SH-SY5Y (cell line): ENCODE data around the gene KLHL8.

Experiments
- GATA2 ChIP-seq: IDR thresholded peaks from 2 replicates; pipeline ENCODE4 v1.6.1; 2011; ENCODE audit warnings: mild to moderate bottlenecking, low read depth, low read length
- GATA3 ChIP-seq: IDR thresholded peaks from 2 replicates; pipeline ENCODE4 v1.6.1; 2011; ENCODE audit warnings: low read depth, mild to moderate bottlenecking, low read length, moderate library complexity

Gene KLHL8

DNA sequence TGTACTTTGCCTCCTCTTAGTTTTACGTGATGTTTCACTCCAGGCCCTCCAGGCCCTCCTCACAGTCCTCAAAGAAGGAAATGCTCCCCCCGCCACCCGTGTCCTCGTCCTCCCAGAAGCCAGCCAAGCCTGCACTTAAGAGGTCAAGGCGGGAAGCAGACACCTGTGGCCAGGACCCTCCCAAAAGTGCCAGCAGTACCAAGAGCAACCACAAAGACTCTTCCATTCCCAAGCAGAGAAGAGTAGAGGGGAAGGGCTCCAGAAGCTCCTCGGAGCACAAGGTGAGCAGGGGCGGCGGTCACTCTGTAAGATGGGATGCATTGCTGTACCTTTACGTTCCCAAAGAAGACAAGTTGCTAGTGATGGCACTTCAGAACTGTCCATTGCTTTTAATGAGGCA, 94.4 kb downstream of the KLHL8 start:
- TF ChIP-seq GATA3 (no peak), GATA2 (no peak)

DNA sequence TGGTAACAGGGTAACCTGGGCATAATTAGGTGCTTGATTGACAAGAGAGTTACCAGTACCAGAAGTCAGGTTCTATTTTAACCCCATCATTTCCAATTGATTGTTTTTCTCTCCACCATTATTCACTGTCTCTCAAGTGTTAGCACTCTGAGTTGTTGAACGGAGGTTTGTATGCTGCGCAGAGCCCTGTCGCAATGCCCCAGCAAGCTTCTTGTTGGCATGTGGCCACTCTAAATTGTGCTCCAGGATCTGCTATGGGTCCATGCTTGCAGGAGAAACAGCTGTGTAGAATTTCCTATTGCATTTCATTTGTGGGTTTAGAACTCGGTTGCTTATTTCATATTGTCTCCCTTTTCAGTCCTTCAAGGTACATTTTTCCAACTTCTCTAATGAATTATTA, 98.2 kb downstream of the KLHL8 start:
- TF ChIP-seq GATA3 (no peak), GATA2 (no peak)

DNA sequence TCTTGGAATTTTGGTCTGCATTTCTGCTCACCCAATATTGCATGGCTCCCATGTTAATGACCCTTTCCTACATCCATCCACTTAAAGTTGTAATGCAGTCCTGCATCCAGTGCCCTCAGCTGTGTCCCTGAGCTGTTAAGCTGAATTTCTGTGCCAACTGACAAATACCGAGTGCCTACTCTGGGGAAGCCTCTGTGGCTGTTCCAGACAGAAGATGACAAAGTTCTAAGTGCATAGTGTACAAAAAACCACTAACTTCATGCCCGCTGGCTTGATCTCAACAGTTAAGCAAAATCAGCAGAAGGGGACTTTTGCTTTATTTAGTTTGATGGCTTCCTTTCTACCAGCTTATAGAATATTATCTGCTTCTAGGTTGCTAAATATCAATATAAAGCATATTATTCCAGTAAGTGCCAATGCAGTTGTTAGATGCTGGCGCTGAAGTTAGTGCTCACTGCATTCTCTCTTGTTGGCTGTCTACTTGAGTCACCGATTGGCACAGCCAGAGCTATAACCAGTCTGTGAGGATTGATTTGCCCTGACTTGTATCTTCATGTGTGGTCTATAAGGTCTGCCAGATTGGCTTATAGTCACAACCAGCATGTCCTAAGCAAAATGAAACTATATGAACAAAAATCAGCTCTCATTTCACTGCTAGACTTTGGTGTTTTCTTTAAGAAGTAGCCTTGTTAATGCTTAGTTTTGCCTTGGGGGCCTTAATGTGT, 98.9 kb downstream of the KLHL8 start:
- TF ChIP-seq GATA2, result no peak
- TF ChIP-seq GATA3, result no peak

DNA sequence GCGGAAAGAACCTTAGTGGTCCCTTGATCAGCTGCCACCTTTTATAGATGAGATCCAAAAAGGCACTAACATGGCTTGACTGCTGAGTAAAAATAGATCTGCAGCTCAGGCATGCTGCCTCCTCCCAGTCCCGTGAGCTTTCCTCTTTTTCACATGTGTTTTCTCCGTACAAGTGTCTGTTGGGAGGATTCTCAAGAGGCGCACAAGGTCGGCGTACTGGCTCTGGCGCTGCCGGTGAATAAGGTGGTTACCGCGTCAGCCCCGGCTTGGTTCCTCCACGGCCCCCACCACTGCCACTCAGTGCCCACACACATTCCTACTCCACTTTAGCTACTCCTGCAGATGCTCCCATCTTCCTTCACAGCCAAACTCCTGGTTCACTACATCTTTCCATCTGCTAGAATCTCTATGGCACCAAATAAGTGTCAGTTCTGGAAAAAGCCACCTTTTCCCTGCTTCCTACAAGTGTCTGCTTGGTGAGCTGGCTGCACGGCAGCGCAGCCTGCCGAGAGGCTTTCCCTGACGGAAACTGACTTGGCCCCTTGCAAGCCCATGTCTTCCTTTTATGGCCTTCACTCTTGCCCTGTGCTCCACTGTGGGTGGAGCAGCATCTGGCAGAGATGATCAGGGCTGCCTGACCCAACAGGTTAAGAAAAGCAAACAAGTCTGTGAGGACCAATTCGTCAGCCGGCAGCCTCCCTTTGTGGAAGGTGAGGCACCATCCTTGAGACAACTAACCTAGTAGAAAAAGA, 99.8 kb downstream of the KLHL8 start:
- TF ChIP-seq GATA3 (no peak), GATA2 (no peak)

DNA sequence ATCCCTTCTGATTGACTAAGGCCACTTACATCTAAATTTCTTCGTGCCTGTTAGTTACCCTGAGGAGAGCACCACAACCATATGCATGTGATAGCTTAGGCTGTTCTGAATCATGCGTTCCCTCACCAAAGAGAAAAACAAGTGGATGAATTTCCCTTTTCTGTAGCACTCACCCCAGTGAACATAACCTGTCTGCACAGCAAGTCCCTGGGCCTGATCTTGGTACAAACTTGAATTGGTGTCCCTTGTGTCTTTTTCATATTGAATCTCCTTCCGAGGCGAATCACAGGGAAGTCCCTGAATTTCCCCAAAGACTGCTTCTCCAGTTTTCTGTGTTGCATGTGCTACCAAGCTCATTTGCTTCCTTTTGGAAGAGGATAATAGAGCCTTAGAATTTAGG, 100.4 kb downstream of the KLHL8 start:
- TF ChIP-seq GATA3 (no peak), GATA2 (no peak)

DNA sequence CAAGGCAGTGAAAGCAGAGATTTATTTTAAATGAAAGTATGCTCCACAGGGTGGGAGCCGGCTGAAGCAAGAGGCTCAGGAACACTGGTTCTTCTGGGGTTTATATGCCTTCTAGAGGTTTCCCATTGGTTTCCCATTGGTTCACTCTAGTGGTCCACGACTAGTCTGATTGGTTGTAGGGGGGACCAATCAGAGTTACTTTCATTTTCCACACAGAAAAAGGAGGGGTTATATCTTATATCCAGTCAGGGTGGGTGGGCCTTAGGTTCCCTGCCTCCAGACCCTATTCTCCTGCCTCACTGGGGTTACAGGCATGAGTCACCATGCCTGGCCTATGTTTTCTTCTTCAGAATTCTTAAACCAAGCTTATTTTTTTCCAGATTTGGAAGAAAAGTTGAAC, 101.6 kb downstream of the KLHL8 start:
- TF ChIP-seq GATA2 (no peak), GATA3 (no peak)

DNA sequence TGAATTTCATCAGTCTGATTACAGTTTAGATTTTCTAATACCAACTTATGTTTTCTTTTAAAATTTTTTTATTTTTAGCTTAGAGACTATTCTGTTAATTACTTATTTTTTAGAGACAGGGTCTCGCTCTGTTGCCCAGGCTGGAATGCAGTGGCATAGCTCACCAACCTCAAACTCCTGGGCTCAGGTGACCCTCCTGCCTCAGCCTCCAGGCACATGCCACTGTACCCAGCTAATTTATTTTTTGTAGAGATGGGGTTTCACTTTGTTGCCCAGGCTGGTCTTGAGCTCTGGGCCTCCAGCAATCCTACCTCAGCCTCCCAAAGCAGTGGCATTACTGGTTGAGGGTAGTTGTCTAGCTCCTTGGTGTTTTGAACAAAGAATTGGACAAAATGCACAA, 102.0 kb downstream of the KLHL8 start:
- no peak for TF ChIP-seq GATA2
- TF ChIP-seq GATA3, result no peak

DNA sequence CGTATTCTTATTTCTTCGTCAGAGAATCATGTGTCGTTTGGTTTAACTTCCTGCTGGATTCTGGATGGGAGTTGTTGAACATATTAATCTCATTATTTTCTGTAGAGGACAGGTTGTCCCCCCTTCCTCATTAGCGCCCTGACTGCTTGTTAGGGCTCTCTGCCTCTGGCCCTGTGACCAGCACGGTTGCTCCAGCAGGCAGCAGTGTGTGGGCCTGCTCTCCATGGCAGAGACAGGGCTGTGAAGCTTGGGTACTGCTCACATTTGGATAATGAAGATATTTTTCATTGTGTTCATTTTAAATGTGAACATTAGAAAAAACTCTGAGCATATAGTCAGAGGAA, 102.7 kb downstream of the KLHL8 start:
- TF ChIP-seq GATA2 (no peak), GATA3 (no peak)

DNA sequence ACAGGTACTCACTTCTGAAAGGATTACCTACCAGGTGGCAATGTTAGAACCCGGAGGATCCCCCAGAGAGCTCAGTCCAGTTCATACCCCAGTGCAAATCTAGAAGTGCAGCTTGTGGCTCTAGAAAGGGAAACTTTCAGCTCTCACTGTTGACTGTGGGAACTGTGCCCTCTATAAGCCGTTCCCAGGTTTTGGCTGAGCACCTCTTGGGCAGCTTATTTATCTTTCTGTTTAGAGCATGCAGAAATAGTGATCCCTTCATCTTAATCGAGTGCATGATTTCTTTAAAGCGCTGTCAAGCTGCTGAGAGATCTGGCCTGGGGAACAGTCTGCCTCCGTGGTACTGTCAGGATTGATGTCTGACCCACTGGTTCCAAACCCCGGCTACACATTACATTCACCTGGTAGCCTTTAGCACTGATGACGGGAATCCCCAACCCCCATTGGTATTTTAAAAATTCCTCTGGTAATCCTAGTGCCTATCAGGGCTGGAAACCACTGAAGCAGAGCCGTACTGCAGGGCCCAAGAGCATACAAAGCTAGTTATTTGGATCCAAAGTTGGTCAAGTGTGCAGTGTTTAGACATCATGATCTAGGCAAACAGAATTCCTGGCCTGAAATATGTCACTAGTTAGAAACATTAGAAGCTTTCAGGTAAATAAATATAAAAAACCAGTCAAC, 103.2 kb downstream of the KLHL8 start:
- TF ChIP-seq GATA3, result no peak
- TF ChIP-seq GATA2, result no peak

DNA sequence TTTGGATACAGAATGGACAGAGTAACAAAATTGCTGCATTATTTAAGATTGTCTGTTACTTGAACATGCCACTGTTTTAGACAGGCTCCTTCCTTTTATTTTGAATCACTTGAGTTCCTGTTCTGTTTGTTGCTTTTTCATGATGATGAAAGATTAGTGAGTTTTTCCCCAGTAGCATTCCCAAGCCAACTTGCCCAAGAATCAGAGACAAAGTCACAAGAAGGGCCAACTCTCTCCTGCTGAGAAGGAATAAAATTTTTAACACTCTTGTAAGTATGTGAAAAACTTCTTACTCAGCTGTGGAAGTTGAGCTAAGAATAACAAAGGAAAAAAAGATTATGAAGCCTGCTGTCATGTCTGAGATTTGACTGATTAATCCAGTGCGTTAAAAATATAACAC, 104.2 kb downstream of the KLHL8 start:
- no peak for TF ChIP-seq GATA2
- TF ChIP-seq GATA3, result no peak

DNA sequence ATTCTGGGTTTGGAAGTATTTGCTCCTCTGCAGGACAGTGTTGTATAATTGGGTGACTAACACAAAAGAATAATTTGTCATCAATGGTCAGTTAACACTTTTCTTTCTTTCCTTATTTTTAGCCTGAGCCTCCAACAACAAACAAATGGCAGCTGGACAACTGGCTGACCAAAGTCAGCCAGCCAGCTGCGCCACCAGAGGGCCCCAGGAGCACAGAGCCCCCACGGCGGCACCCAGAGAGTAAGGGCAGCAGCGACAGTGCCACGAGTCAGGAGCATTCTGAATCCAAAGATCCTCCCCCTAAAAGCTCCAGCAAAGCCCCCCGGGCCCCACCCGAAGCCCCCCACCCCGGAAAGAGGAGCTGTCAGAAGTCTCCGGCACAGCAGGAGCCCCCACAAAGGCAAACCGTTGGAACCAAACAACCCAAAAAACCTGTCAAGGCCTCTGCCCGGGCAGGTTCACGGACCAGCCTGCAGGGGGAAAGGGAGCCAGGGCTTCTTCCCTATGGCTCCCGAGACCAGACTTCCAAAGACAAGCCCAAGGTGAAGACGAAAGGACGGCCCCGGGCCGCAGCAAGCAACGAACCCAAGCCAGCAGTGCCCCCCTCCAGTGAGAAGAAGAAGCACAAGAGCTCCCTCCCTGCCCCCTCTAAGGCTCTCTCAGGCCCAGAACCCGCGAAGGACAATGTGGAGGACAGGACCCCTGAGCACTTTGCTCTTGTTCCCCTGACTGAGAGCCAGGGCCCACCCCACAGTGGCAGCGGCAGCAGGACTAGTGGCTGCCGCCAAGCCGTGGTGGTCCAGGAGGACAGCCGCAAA, 106.0 kb downstream of the KLHL8 start:
- TF ChIP-seq GATA2, result no peak
- no peak for TF ChIP-seq GATA3

DNA sequence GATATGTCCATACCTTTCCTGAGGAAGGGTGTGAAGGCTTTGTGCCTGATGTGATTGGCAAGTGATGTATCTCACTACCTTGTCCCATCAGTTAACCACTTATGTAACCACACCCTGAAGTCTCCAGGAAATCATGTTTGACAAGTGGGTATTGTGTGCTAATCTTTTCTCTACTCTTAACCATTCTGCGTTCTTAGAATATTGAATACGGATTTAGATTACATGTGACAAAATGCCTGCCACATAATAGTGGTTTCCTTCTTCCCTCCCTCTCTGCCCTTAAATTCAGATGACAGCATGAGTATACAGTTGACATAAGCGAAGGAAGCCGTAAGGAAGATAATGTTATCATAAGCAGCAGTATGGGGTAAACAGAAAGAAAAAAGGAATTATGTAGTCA, 108.4 kb downstream of the KLHL8 start:
- no peak for TF ChIP-seq GATA2
- no peak for TF ChIP-seq GATA3
